NCI-H2227 treated with DMSO at 0.1 percent for 48 hours (cell line): Measurements from ENCODE around the gene CNN2.

Source experiments
- DNase-seq: peaks from one replicate; lab custom pipeline; 2025; lab: John Stamatoyannopoulos, UW

The CNN2 gene

GRCh38 chr19:1025960-1026782 lies at the start of gene CNN2:
Gene CNN2 (plus strand): TSS chr19:1026608. CDS start chr19:1026662, 54 bp downstream.
- peak; percentile 5 for DNase-seq

GRCh38 chr19:977058-977464 lies 49.3 kb upstream of the CNN2 start:
- no peak for DNase-seq

GRCh38 chr19:979318-979741 lies 47.1 kb upstream of the CNN2 start:
- no peak for DNase-seq

DNA sequence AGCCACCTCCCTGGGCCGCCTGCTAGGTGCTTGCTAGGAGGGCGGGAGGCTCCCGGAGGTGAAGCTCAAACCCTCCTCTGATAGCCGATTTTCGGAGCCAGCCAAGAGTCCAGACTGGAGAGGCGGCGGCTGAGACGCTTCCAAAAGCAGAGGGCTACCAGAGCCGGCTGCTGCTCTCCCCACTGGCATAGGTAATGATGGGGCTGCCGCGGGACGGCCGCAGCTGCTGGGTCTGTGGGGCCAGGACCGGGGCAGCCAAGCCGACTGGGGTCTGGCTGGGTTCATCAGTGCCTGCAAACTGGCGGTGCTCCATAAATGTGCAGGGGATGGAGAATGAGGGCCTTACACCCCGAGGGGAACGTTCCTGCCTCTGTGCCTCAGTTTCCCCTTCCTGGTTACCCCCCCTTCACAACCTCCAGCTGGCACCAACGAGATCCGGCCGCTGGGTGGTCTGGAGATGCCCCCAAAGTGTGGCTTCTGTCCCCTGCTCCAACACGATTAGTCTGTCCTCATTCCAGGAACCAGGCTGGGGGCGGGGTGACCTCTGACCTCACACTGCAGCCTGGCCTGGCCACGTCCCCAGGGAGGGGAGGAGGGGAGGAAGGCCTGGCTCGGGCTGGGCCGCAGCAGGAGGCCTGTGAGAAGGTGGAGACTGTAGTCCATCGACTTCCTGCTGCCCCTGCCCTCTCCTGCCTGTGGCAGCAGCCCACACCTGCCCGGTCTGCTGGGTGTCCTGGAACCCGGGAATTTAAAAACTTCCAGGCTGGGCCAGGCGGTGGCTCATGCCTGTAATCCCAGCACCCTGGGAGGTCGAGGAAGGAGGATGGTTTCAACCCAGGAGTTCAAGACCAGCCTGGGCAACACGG lies 46.0 kb upstream of the CNN2 start:
- DNase-seq: no peak

DNA sequence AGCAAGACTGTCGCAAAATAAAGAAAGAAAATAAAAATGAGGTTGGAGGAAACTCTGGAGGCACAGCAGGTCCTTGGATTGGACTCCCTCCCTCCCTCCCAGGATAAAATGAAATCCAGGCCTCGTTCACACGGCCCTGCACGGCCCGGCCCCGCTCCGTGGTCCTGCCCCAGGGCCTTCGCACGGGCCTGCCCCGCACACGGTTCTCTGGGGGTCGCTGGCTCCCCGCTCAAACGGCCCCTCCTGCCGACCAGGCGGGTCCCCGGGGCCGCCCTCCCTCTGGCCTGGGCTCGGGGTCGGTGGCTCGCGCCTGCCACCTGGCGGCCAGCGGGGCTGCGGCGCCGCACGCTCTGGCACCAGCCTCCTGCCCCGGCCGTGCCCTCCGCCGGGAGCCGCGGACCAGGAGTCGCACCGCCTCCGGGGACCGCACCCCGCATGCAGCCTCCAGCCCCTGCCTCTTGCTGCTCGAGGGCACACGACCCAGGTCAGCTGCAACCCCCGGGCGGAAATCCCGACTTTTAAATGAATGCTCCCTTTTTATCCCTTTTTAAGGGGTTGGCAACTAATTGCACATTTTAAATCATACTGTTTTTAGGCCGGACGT lies 43.7 kb upstream of the CNN2 start:
- DNase-seq: peak; percentile 8

DNA sequence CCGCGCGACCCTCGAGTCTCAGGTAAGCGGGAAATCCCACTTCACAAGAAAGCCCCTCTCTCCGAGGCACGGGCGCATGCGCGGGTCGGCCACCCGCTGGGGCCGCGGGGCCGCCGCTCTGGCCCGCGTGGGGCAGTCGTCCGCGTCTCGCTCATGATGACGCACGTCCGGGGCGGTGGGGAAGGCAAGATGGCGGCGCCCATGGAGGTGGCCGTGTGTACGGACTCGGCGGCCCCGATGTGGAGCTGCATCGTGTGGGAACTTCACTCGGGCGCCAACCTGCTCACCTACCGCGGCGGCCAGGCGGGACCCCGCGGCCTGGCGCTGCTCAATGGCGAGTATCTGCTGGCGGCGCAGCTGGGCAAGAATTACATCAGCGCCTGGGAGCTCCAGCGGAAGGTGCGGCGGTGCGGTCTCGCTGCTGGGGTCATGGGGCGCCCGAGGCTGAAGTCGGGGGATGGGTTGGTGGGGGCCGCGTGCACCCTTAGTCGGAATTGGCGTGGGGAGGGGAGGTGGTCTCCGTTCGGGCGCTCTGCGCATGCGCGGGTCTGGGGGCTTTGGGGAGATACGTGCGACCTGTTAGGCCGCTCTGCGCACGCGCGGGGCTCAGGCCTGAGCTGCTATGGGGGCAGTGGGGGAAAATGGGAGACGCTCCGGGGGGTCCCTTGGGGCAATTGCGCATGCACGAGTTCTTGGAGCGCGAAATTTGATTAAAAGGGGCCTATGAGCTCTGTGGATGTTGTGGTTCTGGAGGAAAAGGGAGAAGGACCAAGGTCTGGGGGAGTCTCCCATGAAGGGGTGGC lies 42.0 kb upstream of the CNN2 start, which contains the start of gene WDR18:
Gene WDR18, plus strand, starts transcription at position 181 of the 803 bp plus-strand sequence. Its CDS starts 9 bp downstream, at position 190.
- peak; percentile 64 for DNase-seq

- DNase-seq: no peak
Measured at GRCh38 chr19:986083-986482, 40.3 kb upstream of the CNN2 start.

DNA sequence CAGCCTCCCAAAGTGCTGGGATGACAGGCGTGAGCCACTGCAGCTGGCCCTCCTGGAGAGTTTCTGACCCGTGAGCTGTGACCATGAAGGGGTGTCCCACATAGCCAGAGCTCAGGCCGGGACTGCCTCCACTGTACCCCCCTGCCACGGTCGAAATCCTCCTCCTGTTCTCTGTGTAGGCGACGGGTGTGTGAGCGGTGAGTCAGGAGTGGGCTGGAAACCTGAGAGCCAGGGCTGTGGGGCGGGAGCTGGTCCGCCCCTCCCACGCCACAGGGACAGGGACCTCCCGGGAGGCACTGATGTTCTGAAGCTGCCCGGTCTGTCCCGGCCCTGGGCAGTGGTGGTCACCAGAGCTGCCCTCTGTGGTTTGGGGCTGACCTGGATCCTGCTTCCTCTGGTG lies 38.3 kb upstream of the CNN2 start:
- DNase-seq: no peak

GRCh38 chr19:988510-988909 lies 37.9 kb upstream of the CNN2 start:
- no peak for DNase-seq

DNA sequence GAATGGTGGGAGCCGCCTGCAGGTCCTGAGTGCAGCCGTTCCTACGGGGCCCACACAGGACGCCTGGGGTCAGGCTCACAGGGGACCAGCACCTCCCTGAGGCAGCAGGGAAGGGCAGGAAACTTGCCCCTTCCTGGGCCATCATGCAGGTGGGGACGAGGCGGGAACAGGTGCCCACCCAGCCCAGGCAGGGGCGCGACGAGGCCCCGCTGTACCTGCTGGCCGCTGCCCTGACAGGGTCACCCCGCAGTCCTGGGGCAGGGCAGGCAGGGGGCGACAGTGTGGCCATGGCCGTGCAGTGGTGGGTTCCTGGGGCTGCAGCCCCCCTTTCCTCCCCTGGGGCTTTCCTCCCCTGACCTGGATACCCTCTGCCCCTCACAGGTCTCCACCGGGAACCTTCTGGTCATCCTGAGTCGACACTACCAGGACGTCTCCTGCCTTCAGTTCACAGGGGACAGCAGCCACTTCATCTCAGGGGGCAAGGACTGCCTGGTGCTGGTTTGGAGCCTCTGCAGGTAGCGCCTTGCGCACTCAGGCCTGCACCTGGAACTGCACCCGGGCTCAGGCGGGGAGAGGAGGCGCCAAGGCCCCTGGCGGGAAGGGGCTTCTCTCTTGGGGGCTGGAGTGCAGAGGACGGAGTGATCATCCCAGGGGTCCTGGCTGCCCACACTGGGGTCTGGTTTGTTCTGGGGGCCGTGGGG lies 36.9 kb upstream of the CNN2 start:
- DNase-seq: no peak

GRCh38 chr19:990119-990571 lies 36.3 kb upstream of the CNN2 start:
- no peak for DNase-seq

DNA sequence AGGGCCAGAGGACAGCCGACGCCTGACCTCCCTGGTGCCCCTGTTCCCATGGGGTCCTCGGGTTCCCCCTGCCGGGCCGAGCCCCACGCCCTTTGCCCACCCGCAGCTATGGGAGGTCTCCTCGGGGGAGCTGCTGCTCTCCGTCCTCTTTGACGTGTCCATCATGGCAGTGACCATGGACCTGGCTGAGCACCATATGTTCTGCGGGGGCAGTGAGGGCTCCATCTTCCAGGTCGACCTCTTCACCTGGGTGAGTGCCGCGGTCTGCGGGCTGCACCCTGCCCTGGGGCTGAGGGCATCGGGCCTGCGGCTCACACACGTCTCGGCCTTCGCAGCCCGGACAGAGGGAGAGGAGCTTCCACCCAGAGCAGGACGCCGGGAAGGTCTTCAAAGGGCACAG lies 35.7 kb upstream of the CNN2 start:
- DNase-seq: no peak

DNA sequence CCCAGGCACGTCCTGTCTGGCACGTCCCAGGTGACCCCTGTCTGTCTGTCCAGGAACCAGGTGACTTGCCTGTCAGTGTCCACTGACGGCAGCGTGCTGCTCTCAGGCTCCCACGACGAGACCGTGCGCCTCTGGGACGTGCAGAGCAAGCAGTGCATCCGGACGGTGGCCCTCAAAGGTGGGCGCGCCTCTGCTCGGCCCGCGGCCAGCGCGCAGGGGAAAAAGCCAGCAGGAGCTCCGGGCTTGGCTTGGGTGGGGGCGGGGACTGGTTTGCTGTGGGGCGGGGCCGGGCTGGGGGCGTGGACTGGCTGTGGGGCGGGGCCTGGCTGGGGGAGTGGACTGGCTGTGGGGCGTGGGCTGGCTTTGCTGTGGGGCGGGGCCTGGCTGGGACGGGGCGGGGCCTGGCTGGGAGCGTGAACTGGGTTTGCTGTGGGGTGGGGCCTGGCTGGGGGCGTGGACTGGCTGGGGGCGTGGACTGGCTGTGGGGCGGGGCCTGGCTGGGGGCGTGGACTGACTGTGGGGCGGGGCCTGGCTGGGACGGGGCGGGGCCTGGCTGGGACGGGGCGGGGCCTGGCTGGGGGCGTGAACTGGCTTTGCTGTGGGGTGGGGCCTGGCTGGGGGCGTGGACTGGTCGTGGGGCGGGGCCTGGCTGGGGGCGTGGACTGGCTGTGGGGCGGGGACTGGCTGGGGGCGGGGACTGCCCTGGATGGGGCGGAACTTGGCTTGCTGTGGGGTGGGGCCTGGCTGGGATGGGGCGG lies 35.1 kb upstream of the CNN2 start:
- no peak for DNase-seq

DNA sequence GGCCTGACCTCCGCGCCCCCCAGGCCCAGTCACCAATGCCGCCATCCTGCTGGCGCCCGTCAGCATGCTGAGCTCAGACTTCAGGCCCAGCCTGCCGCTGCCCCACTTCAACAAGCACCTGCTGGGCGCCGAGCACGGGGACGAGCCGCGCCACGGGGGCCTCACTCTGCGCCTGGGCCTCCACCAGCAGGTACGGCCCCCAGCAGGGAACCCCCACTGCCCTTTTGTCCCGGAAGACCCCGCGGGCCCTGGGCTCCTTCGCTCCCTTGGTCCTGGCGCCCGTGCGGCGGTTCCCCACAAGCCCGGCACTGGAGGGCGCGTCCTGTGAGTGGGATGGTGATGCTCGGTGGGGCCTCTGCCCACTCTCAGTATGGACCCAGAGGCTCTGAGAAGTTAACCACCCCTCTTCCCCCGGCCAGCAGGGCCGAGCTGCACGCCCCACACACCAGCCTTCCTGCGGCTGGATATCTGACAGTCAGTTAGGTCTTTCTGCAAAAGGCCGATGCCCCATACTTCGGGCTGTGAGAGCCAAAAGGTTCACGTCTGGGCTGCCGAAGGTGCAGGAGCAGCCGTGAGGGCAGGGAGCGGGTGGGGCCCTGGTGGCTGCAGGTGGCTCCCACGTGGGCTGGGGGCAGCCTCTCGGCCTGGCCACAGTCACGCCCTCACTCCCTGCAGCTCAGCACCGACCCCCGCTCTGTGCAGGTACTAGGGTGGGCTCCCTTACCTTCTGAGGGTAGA lies 34.3 kb upstream of the CNN2 start:
- DNase-seq: no peak

DNA sequence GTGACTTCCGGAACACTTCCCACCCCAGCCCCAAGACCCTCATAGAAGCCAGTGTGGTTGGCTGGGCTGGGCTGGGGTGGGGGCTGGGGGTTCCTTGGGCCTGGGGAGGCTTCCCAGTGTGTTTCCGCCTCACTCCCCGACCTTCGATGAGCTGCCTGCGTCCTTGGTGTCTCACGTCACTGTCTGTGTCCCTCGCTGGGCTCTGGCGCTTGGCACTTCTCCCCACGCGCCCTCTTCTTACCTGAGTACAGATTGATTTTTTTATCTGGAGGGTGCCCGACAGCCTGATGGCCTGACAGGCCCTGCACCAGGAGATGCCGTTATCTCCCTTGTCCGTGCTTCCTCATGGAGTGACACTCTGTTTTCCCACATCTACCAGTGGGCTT lies 33.7 kb upstream of the CNN2 start:
- DNase-seq: no peak

DNA sequence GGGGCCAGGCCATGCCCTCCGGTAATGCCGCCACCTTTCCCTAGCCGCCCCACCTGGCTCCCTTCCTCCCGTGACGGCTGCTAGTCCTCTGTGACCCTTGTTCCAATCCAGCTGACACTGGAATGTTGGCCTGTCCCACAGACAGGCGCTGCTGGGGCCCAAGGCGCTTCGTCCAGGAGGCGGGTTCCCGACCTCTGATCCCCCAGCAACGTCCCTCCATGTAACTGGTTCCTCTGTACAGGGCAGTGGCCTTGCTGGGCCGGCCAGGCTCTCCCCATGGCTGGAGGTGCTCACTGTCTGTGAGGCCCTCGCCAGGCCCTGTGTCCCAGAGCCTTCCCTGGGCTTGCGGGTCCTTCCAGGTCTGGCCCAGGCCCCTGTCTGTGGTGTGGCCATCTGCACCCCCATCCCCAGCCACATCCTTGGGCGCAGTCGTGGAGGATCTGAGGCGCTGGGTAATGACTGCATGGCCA lies 33.0 kb upstream of the CNN2 start:
- no peak for DNase-seq

GRCh38 chr19:993831-994393 lies 32.5 kb upstream of the CNN2 start:
- DNase-seq: no peak

DNA sequence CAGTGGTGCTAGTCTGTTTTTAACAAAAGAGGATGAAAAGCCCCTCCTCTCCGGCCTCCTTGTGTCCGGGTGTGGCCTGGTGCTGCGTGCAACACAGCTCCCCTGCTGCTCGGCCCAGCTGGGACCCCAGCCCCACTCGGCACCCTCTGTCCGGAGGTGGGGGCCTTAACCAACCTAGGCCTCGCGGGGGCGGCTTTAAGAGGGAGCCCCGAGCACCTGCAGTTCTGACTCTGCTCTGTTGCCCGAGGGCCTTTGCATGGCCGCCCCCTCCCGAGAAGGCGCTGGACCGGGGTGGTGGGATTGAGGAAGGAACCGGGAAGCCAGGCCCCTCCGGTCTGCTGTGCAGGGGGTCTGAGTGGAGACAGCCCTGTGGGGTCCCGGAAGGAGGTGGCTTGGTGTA lies 31.9 kb upstream of the CNN2 start:
- DNase-seq: no peak
